BLaER1 (cell line): ENCODE data around the gene FECH.
"Not testable (repeated sequence)": the region's sequence is repeated elsewhere in the genome, so short reads cannot be mapped to it uniquely, and the experiment has no call there.

Experiments
- H3K27ac ChIP-seq: shearing (Covaris generic); formaldehyde crosslinking; 2 replicates; pipeline ENCODE4 v1.8.1; 2022
- H3K27me3 ChIP-seq: shearing (Covaris generic); formaldehyde crosslinking; 2 replicates; pipeline ENCODE4 v1.8.1; 2022
- H3K36me3 ChIP-seq: shearing (Covaris generic); formaldehyde crosslinking; 2 replicates; pipeline ENCODE4 v1.8.1; 2022
- H3K4me1 ChIP-seq: shearing (Covaris generic); formaldehyde crosslinking; 2 replicates; pipeline ENCODE4 v1.8.1; 2022
- H3K4me2 ChIP-seq: shearing (Covaris generic); formaldehyde crosslinking; 2 replicates; pipeline ENCODE4 v1.8.1; 2022
- H3K4me3 ChIP-seq: shearing (Covaris generic); formaldehyde crosslinking; 2 replicates; pipeline ENCODE4 v1.8.1; 2022
- H3K9ac ChIP-seq: shearing (Covaris generic); formaldehyde crosslinking; 2 replicates; pipeline ENCODE4 v1.8.1; 2022
- H3K9me3 ChIP-seq: shearing (Covaris generic); formaldehyde crosslinking; 2 replicates; pipeline ENCODE4 v1.8.1; 2022
- H4K20me1 ChIP-seq: shearing (Covaris generic); formaldehyde crosslinking; 2 replicates; pipeline ENCODE4 v1.8.1; 2022
- Cebpa-rat ChIP-seq: shearing (Covaris generic); IDR thresholded peaks from 2 replicates; pipeline ENCODE4 v1.8.1; 2022

The FECH gene

GRCh38 chr18:57619876-57620275, 33.4 kb upstream of the FECH start:
- no peak for TF ChIP-seq Cebpa-rat
- Histone ChIP-seq H3K4me1 (peaks cover 30% of the 10 kb centered on the region), H3K9me3 (no peaks in the 10 kb centered on the region), H4K20me1 (peaks cover 55% of the 10 kb centered on the region), H3K27me3 (no peaks in the 10 kb centered on the region), H3K4me2 (peak overlapping the region; percentile 87), H3K27ac (no peak overlapping the region), H3K36me3 (peaks cover 51% of the 10 kb centered on the region), H3K9ac (peak overlapping the region; percentile 93; the same call in 1 of the 2 replicates), H3K4me3 (no peak overlapping the region)

GRCh38 chr18:57618910-57619309, 32.4 kb upstream of the FECH start:
- H3K4me1 ChIP-seq, result peaks cover 30% of the 10 kb centered on the region
- H3K27me3 ChIP-seq, result no peaks in the 10 kb centered on the region
- peaks cover 60% of the 10 kb centered on the region for H3K36me3 ChIP-seq
- H4K20me1 ChIP-seq, result peaks cover 65% of the 10 kb centered on the region
- no peaks in the 10 kb centered on the region for H3K9me3 ChIP-seq
- TF ChIP-seq Cebpa-rat, result no peak
- no peak overlapping the region for H3K9ac ChIP-seq
- H3K27ac ChIP-seq, result no peak overlapping the region
- no peak overlapping the region for H3K4me2 ChIP-seq
- H3K4me3 ChIP-seq, result no peak overlapping the region

- no peak overlapping the region for H3K27ac ChIP-seq
- peaks cover 99% of the 10 kb centered on the region for H3K36me3 ChIP-seq
- peaks cover 32% of the 10 kb centered on the region for H4K20me1 ChIP-seq
- H3K9ac ChIP-seq, result no peak overlapping the region
- H3K9me3 ChIP-seq, result no peaks in the 10 kb centered on the region
- no peak overlapping the region for H3K4me2 ChIP-seq
- no peaks in the 10 kb centered on the region for H3K27me3 ChIP-seq
- TF ChIP-seq Cebpa-rat, result no peak
- no peaks in the 10 kb centered on the region for H3K4me1 ChIP-seq
- H3K4me3 ChIP-seq, result no peak overlapping the region
Observed at GRCh38 chr18:57603871-57604270, 17.4 kb upstream of the FECH start.

- no peaks in the 10 kb centered on the region for H3K9me3 ChIP-seq
- no peaks in the 10 kb centered on the region for H3K27me3 ChIP-seq
- TF ChIP-seq Cebpa-rat, result no peak
- H4K20me1 ChIP-seq, result 0 out of 2 replicates have a peak, but pooled peaks cover 5% of the 10 kb centered on the region
- H3K9ac ChIP-seq, result no peak overlapping the region
- peaks cover 40% of the 10 kb centered on the region for H3K36me3 ChIP-seq
- H3K4me3 ChIP-seq, result no peak overlapping the region
- H3K27ac ChIP-seq, result no peak overlapping the region
- no peak overlapping the region for H3K4me2 ChIP-seq
- H3K4me1 ChIP-seq, result no peaks in the 10 kb centered on the region
Observed at GRCh38 chr18:57595347-57595746, 8.8 kb upstream of the FECH start.

- H3K9me3 ChIP-seq, H3K4me1 ChIP-seq: not testable (repeated sequence)
Observed at GRCh38 chr18:57592716-57593115, 6.2 kb upstream of the FECH start.

GRCh38 chr18:57589161-57589560, 2.7 kb upstream of the FECH start:
- no peak for TF ChIP-seq Cebpa-rat
- H3K27me3 ChIP-seq, result no peaks in the 10 kb centered on the region
- no peak overlapping the region for H3K9ac ChIP-seq
- no peak overlapping the region for H3K4me3 ChIP-seq
- no peaks in the 10 kb centered on the region for H3K9me3 ChIP-seq
- no peaks in the 10 kb centered on the region for H4K20me1 ChIP-seq
- no peak overlapping the region for H3K4me2 ChIP-seq
- H3K4me1 ChIP-seq, result peaks cover 10% of the 10 kb centered on the region
- H3K36me3 ChIP-seq, result peaks cover 6% of the 10 kb centered on the region; the same call in 1 of the 2 replicates
- H3K27ac ChIP-seq, result no peak overlapping the region

More at GRCh38 chr18:57592716-57593115, 6.2 kb upstream of the FECH start:
- H3K4me2 ChIP-seq, H3K27ac ChIP-seq, H4K20me1 ChIP-seq, H3K9ac ChIP-seq, H3K4me3 ChIP-seq, H3K27me3 ChIP-seq: not testable (repeated sequence)
- peaks cover 14% of the 10 kb centered on the region for H3K36me3 ChIP-seq

- TF ChIP-seq Cebpa-rat, result no peak
- Histone ChIP-seq H3K27ac (no peak overlapping the region), H3K4me2 (peak overlapping the region; percentile 92), H3K9me3 (no peaks in the 10 kb centered on the region), H3K4me3 (peak overlapping the region; percentile 86), H3K36me3 (no peaks in the 10 kb centered on the region), H4K20me1 (no peaks in the 10 kb centered on the region), H3K4me1 (peaks cover 10% of the 10 kb centered on the region), H3K27me3 (no peaks in the 10 kb centered on the region), H3K9ac (no peak overlapping the region)
Observed at GRCh38 chr18:57587098-57587661, 678 bp upstream of the FECH start.

GRCh38 chr18:57585855-57586250, 649 bp downstream of the FECH start:
- H3K4me2 ChIP-seq, result peak overlapping the region; percentile 92
- H3K9me3 ChIP-seq, result no peaks in the 10 kb centered on the region
- no peaks in the 10 kb centered on the region for H3K27me3 ChIP-seq
- no peak for TF ChIP-seq Cebpa-rat
- peaks cover 18% of the 10 kb centered on the region for H3K4me1 ChIP-seq
- peak overlapping the region; percentile 84 for H3K9ac ChIP-seq
- no peaks in the 10 kb centered on the region for H3K36me3 ChIP-seq
- H4K20me1 ChIP-seq, result no peaks in the 10 kb centered on the region
- peak overlapping the region; percentile 76 for H3K27ac ChIP-seq
- H3K4me3 ChIP-seq, result peak overlapping the region; percentile 86

GRCh38 chr18:57585421-57585820, 1.1 kb downstream of the FECH start:
- H3K4me1 ChIP-seq, result peaks cover 18% of the 10 kb centered on the region
- no peak overlapping the region for H3K27ac ChIP-seq

GRCh38 chr18:57584444-57584843, 2.1 kb downstream of the FECH start:
- no peaks in the 10 kb centered on the region for H3K36me3 ChIP-seq
- H3K4me3 ChIP-seq, result no peak overlapping the region
- H3K27me3 ChIP-seq, result no peaks in the 10 kb centered on the region
- H3K4me2 ChIP-seq, result no peak overlapping the region
- H3K27ac ChIP-seq, result no peak overlapping the region
- H3K9ac ChIP-seq, result no peak overlapping the region
- no peaks in the 10 kb centered on the region for H3K9me3 ChIP-seq
- H4K20me1 ChIP-seq, result no peaks in the 10 kb centered on the region
- no peak for TF ChIP-seq Cebpa-rat
- peaks cover 18% of the 10 kb centered on the region for H3K4me1 ChIP-seq

More at GRCh38 chr18:57585421-57585820, 1.1 kb downstream of the FECH start:
- Histone ChIP-seq H3K9ac (no peak overlapping the region), H3K4me3 (peak overlapping the region; percentile 86), H3K4me2 (peak overlapping the region; percentile 92), H4K20me1 (no peaks in the 10 kb centered on the region), H3K9me3 (no peaks in the 10 kb centered on the region), H3K27me3 (no peaks in the 10 kb centered on the region), H3K36me3 (no peaks in the 10 kb centered on the region)
- TF ChIP-seq Cebpa-rat, result no peak
